ENCODE results near the gene CCDC148.

DNA sequence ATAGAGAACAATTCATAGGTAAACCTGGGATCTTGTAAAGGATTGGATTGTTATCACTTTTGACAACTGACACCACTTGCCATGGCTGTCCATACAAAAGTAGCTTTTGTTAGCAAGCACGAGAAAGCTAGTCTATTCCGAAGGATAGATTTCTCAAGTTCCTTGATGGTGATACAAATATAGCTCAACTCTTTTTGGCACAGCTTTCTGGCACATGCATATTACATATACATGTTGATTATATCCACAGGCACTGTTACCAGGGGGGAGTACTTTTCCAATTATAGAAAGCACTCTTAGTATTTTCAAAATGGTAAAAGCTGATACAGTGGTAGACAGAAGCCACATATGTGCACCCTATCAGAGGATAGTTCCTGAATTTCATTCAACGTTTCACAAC, 186.0 kb downstream of the CCDC148 start:
- TF ChIP-seq CTCF (IDR thresholded peaks at IDR 0.05) (no peak), POLR2A (IDR thresholded peaks at IDR 0.05) (no peak)

All from esophagus squamous epithelium (tissue), 4 donors.